Measurements from ENCODE around the gene SHFL. TPM values are rescaled to one million over a fixed set of nuclear protein-coding genes. Genes with fewer than 3 reads are reported as not detected.

The SHFL gene
- total and polyA plus RNA-seq, 3 experiments from 2014 or later: 41.5 to 68.1 (median 45.2) TPM

DNA sequence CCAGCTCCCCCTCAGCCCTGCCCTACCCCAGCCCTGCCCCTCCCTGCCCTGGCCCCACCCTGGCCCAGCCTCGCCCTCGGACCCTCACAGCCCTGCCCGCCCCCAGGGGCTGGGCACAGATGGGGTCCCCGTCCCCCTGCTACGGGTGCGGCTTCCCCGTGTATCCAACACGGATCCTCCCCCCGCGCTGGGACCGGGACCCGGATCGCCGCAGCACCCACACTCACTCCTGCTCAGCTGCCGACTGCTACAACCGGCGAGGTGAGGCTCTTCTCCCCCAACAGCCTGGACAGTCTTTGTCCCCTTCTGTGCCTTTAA is 5.2 kb downstream of the SHFL start:
- CTCF ChIA-PET: interaction anchor here (1.6 kb wide), 1 partner anchor 12 kb away, joined by 4 read pairs; the partner anchor contains the start of gene ANGPTL6
- H3K9me3 ChIP-seq (ENCODE audit: low read length): no peaks in the 10 kb centered on the region
- Mint-ChIP-seq H3K4me3 (no peak overlapping the region), H3K27me3 (no peaks in the 10 kb centered on the region), H3K36me3 (peaks cover 0 to 54% (median 10%) of the 10 kb centered on the region in 3 donors), H3K9me3 (peaks cover 0 to 2% (median 0%) of the 10 kb centered on the region in 5 donors), H3K4me1 (peaks cover 18 to 36% (median 24%) of the 10 kb centered on the region in 3 donors), H3K27ac (peak overlapping the region in 2 of 8 donors; percentile 45 to 66)
- POLR2A ChIA-PET: interaction anchor here (0.5 kb wide), 1 partner anchor 668 kb away, joined by 3 read pairs; no protein-coding TSS in a partner anchor
- peaks cover 13% of the 10 kb centered on the region for H3K36me3 ChIP-seq (ENCODE audit: insufficient read depth, low read length)
- no peaks in the 10 kb centered on the region for H3K27me3 ChIP-seq (ENCODE audit: insufficient read depth, low read length, poor library complexity, severe bottlenecking)
- no peak overlapping the region for H3K27ac ChIP-seq (ENCODE audit: low read depth, low read length)
- DNase-seq: no peak
- no peak overlapping the region for H3K4me3 ChIP-seq (ENCODE audit: low read length)
- H3K4me1 ChIP-seq (ENCODE audit: insufficient read depth, low read length): peaks cover 20% of the 10 kb centered on the region

DNA sequence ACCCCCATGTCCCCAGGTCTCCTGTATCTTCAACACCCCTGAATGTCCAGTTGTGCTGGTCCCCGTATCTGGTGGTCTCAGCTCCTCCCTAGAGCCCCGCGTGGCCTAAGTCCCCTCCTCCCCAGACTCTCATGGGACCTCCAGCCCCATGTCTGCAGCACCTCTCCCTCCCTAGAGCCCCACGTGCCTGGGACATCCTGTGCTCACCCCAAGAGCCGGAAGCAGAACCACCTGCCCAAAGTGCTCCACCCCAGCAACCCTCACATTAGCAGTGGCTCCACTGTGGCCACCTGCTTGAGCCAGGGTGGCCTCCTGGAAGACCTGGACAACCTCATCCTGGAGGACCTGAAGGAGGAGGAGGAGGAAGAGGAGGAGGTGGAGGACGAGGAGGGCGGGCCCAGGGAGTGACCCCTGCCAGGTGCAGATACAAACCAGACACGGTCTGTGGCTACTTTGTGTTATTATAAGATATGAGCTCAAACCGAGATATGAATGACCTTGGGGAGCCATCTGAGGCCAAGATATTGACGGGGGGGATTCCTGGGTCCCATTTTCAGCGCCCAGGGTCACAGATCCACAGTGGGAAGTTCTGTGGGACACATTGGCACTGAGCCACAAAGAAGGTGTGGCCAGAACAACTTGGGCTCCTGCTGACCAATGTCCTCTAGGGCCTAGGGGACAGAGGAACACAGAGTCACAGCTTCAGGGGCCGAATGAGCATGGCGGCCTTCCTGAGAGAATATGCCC is 6.0 kb downstream of the SHFL start:
- CTCF ChIA-PET: interaction anchor here (0.9 to 1.0 kb wide), 2 partner anchors 71 to 161 kb away, joined by 3 read pairs; no protein-coding TSS in a partner anchor
- peak overlapping the region in 7 of 8 donors; percentile 32 to 95 (median 45) for H3K27ac Mint-ChIP-seq

DNA sequence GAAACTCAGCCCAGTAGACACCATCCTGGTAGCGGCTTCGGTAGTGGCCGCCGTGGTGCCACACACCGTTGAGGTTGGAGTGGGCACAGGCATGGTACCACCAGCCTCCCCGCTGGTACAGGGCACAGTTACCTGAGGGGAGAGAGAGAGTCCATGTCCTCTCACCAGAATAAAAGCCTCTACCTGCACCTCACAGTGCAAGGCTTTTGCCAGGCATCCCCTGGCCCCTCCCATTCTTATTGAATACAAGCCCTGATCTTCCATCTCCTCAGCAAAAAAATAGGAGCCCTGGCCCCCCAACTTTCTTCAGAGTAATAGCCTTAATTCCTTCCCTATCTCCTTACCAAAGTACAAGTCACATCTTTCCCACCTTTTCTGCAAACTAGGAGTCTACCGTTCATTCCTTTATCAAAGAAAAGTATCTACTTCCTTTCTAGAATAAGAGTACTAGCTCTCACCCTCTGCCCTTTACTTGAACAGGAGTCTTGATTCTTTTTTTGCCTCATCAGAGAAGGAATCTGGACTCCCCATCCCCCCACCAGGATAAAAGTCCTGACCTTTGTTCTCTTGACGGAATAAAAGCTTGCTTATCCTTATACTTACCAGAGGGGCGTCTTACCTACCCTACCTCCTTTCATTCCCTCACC is 6.7 kb downstream of the SHFL start:
- H3K27me3 Mint-ChIP-seq: no peaks in the 10 kb centered on the region
- POLR2A ChIA-PET: interaction anchor here (0.6 kb wide), 1 partner anchor 50 kb away, joined by 3 read pairs; no protein-coding TSS in a partner anchor
- peak overlapping the region in 2 of 7 donors; percentile 20 to 44 for H3K4me3 Mint-ChIP-seq
- CTCF ChIA-PET: interaction anchor here (0.9 to 1.0 kb wide), 2 partner anchors 72 to 162 kb away, joined by 3 read pairs; no protein-coding TSS in a partner anchor
- Histone ChIP-seq H3K27me3 (ENCODE audit: insufficient read depth, low read length, poor library complexity, severe bottlenecking) (no peaks in the 10 kb centered on the region), H3K4me1 (ENCODE audit: insufficient read depth, low read length) (peaks cover 22% of the 10 kb centered on the region), H3K27ac (ENCODE audit: low read depth, low read length) (no peak overlapping the region), H3K36me3 (ENCODE audit: insufficient read depth, low read length) (peaks cover 13% of the 10 kb centered on the region), H3K9me3 (ENCODE audit: low read length) (no peaks in the 10 kb centered on the region), H3K4me3 (ENCODE audit: low read length) (no peak overlapping the region)
- peaks cover 9 to 31% (median 18%) of the 10 kb centered on the region in 3 donors for H3K4me1 Mint-ChIP-seq
- peaks cover 0 to 2% (median 0%) of the 10 kb centered on the region in 5 donors for H3K9me3 Mint-ChIP-seq
- peaks cover 0 to 48% (median 10%) of the 10 kb centered on the region in 3 donors for H3K36me3 Mint-ChIP-seq
- peak overlapping the region in 5 of 8 donors; percentile 2 to 88 (median 28) for H3K27ac Mint-ChIP-seq
- DNase-seq: no peak

More for the DNA sequence above, 6.0 kb downstream of the SHFL start:
- Histone ChIP-seq H3K4me1 (ENCODE audit: insufficient read depth, low read length) (peaks cover 24% of the 10 kb centered on the region), H3K27me3 (ENCODE audit: insufficient read depth, low read length, poor library complexity, severe bottlenecking) (no peaks in the 10 kb centered on the region), H3K9me3 (ENCODE audit: low read length) (no peaks in the 10 kb centered on the region), H3K4me3 (ENCODE audit: low read length) (no peak overlapping the region), H3K27ac (ENCODE audit: low read depth, low read length) (no peak overlapping the region), H3K36me3 (ENCODE audit: insufficient read depth, low read length) (peaks cover 13% of the 10 kb centered on the region)
- Mint-ChIP-seq H3K4me3 (peak overlapping the region in 1 of 7 donors; percentile 48), H3K36me3 (peaks cover 0 to 52% (median 10%) of the 10 kb centered on the region in 3 donors), H3K4me1 (peaks cover 16 to 38% (median 24%) of the 10 kb centered on the region in 3 donors), H3K27me3 (no peaks in the 10 kb centered on the region), H3K9me3 (peaks cover 0 to 2% (median 0%) of the 10 kb centered on the region in 5 donors)
- POLR2A ChIA-PET: interaction anchor here (0.5 to 0.6 kb wide), 2 partner anchors 51 to 668 kb away, joined by 3 read pairs; no protein-coding TSS in a partner anchor
- no peak for DNase-seq

DNA sequence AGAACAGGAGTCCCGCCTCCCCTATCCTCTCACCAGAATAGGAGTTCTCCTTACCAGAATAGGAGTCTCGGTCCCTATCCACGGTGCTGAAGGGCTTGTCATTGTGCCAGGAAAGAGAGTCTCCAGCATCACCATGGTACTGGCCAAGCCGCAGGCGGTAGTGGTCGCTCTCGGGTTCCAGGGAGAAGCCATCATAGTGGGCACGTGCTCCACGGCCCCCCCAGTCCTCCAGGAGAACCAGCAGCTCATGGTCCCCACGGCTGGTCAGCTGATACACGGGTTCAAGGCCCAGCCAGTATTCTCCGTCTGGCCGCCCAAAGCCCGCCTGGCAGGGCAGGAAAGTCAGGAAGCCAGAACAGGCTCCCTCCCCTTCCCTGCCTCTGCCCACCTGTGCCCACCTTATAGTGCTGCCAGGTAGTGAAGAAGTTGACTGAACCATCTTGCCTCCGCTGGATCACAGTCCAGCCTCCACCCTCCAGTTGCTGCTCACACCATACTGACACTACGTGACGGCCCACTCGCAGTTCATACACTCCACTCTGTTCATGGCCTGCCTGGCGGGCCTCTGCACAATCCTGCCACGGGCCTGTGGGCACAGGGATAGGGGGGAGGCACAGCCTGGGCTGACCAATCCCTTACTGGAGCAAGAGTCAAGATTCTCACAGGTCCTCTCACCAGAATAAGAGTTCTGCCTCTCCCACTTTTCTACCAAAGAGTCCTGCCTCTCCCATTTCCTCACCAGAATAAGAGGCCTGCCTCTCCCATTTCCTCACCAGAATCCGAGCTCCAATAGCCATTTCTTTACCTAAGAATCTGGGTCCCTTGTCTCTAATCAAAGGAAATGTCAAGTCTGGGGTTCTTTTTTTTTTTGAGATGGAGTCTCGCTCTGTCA is 7.4 kb downstream of the SHFL start:
- peaks cover 13% of the 10 kb centered on the region for H3K36me3 ChIP-seq (ENCODE audit: insufficient read depth, low read length)
- peaks cover 0 to 46% (median 10%) of the 10 kb centered on the region in 3 donors for H3K36me3 Mint-ChIP-seq
- H3K27ac Mint-ChIP-seq: peak overlapping the region in 2 of 8 donors; percentile 29 to 88
- no peaks in the 10 kb centered on the region for H3K27me3 Mint-ChIP-seq
- DNase-seq: no peak
- no peak overlapping the region for H3K27ac ChIP-seq (ENCODE audit: low read depth, low read length)
- no peaks in the 10 kb centered on the region for H3K27me3 ChIP-seq (ENCODE audit: insufficient read depth, low read length, poor library complexity, severe bottlenecking)
- H3K9me3 Mint-ChIP-seq: peaks cover 0 to 2% (median 0%) of the 10 kb centered on the region in 5 donors
- H3K4me3 ChIP-seq (ENCODE audit: low read length): no peak overlapping the region
- POLR2A ChIA-PET: no interaction called here
- CTCF ChIA-PET: interaction anchor here (11.6 kb wide), 1 partner anchor 19 kb away, joined by 194 read pairs; the partner anchor contains the start of genes P2RY11 and PPAN
- H3K4me1 ChIP-seq (ENCODE audit: insufficient read depth, low read length): peaks cover 22% of the 10 kb centered on the region
- H3K9me3 ChIP-seq (ENCODE audit: low read length): no peaks in the 10 kb centered on the region
- H3K4me3 Mint-ChIP-seq: peak overlapping the region in 1 of 7 donors; percentile 42
- peaks cover 10 to 37% (median 20%) of the 10 kb centered on the region in 3 donors for H3K4me1 Mint-ChIP-seq

DNA sequence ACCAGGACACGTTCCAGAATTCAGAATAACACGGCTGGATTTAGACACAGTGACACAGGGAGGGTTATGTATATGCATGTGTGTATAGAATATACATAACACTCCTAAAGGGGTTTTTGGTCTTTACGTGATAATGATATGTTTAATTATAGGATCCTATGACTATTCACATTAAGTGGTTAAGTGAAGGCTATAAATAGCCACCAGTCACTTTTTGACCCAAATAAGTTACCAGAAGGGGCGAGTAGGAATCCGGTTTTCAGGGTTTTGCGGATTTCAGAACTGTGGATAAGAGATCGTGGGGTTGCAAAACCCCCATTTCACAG is 9.5 kb downstream of the SHFL start:
- no peaks in the 10 kb centered on the region for H3K27me3 ChIP-seq (ENCODE audit: insufficient read depth, low read length, poor library complexity, severe bottlenecking)
- H3K36me3 ChIP-seq (ENCODE audit: insufficient read depth, low read length): peaks cover 7% of the 10 kb centered on the region
- Mint-ChIP-seq H3K27ac (peak overlapping the region; percentile 47 to 79 (median 66)), H3K9me3 (peaks cover 0 to 2% (median 0%) of the 10 kb centered on the region in 5 donors), H3K27me3 (no peaks in the 10 kb centered on the region), H3K4me1 (peaks cover 27 to 49% (median 27%) of the 10 kb centered on the region in 3 donors), H3K36me3 (peaks cover 0 to 31% (median 8%) of the 10 kb centered on the region in 3 donors), H3K4me3 (peak overlapping the region; percentile 21 to 72 (median 52))
- DNase-seq: no peak
- H3K4me3 ChIP-seq (ENCODE audit: low read length): no peak overlapping the region
- POLR2A ChIA-PET: interaction anchor here (0.6 to 1.7 kb wide), 7 partner anchors 10 to 285 kb away, joined by 3 to 36 read pairs (median 6); partner anchors contain the start of genes MRPL4, P2RY11, PPAN and SHFL
- CTCF ChIA-PET: interaction anchor here (0.6 to 11.6 kb wide), 9 partner anchors 9 to 333 kb away, joined by 3 to 194 read pairs (median 5); partner anchors contain the start of genes P2RY11 and PPAN
- H3K4me1 ChIP-seq (ENCODE audit: insufficient read depth, low read length): peaks cover 26% of the 10 kb centered on the region
- H3K27ac ChIP-seq (ENCODE audit: low read depth, low read length): peak overlapping the region; percentile 47
- H3K9me3 ChIP-seq (ENCODE audit: low read length): no peaks in the 10 kb centered on the region

DNA sequence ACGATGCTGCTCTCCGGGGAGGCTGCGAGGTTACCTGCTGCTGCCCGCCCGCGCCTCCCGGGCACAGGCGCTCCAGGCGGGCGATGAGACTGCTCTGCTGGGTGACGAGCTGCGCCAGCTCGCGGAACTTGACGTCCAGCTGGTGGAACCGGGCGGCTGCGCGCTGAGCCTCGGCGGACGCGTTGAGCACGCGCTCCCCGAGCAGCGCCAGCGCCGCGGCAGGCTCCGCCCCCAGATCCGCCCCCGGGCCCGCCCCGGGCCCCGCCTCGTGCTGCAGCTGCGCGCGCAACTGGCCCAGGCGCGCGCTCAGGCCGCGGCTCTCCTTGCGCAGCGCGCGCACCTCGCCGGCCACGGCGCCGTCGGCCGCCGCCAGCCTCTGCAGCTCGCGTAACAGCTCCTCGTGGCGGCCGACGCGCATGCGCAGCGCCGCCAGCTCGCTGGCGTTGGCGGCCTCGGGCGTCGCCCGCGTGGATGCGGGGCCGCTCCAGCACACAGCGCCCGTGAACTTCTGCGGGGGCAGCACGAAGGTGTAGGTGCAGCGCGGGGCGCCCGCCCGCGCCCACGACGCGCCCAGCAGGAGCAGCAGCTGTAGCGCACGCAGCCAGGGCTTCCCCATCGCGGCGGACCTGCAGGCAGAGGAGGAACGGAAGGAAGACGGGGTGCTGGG is 10.0 kb downstream of the SHFL start:
- ChIA-PET CTCF (interaction anchor here (0.6 to 11.6 kb wide), 9 partner anchors 8 to 332 kb away, joined by 3 to 194 read pairs (median 5); partner anchors contain the start of genes P2RY11 and PPAN), POLR2A (interaction anchor here (0.6 to 1.7 kb wide), 7 partner anchors 10 to 284 kb away, joined by 3 to 36 read pairs (median 6); partner anchors contain the start of genes MRPL4, P2RY11, PPAN and SHFL)
- Histone ChIP-seq H3K4me1 (ENCODE audit: insufficient read depth, low read length) (peaks cover 28% of the 10 kb centered on the region), H3K9me3 (ENCODE audit: low read length) (no peaks in the 10 kb centered on the region), H3K36me3 (ENCODE audit: insufficient read depth, low read length) (peaks cover 7% of the 10 kb centered on the region), H3K27ac (ENCODE audit: low read depth, low read length) (peak overlapping the region; percentile 67), H3K27me3 (ENCODE audit: insufficient read depth, low read length, poor library complexity, severe bottlenecking) (no peaks in the 10 kb centered on the region), H3K4me3 (ENCODE audit: low read length) (peak overlapping the region; percentile 60)
- DNase-seq: peak; percentile 85 to 94 (median 89)
- peaks cover 0 to 26% (median 8%) of the 10 kb centered on the region in 3 donors for H3K36me3 Mint-ChIP-seq
- peaks cover 0 to 2% (median 0%) of the 10 kb centered on the region in 5 donors for H3K9me3 Mint-ChIP-seq
- peak overlapping the region in 5 of 7 donors; percentile 37 to 72 (median 60) for H3K4me3 Mint-ChIP-seq
- peak overlapping the region in 7 of 8 donors; percentile 47 to 79 (median 66) for H3K27ac Mint-ChIP-seq
- no peaks in the 10 kb centered on the region for H3K27me3 Mint-ChIP-seq
- peaks cover 27 to 47% (median 29%) of the 10 kb centered on the region in 3 donors for H3K4me1 Mint-ChIP-seq
